GM19468 (cell line): ENCODE data around the gene COL1A1.
A peak's percentile ranks its signal among the peaks of the same experiment; 100 is the strongest.

Source experiments
- ATAC-seq: cut with Tn5 transposase; IDR thresholded peaks from one replicate; pipeline ENCODE4 v1.9.1; 2021; ENCODE audit warnings: mild to moderate bottlenecking, moderate library complexity, moderate number of reproducible peaks; ENCODE audit not compliant: unreplicated experiment; ENCODE audit errors: extremely low read depth

COL1A1 gene

DNA sequence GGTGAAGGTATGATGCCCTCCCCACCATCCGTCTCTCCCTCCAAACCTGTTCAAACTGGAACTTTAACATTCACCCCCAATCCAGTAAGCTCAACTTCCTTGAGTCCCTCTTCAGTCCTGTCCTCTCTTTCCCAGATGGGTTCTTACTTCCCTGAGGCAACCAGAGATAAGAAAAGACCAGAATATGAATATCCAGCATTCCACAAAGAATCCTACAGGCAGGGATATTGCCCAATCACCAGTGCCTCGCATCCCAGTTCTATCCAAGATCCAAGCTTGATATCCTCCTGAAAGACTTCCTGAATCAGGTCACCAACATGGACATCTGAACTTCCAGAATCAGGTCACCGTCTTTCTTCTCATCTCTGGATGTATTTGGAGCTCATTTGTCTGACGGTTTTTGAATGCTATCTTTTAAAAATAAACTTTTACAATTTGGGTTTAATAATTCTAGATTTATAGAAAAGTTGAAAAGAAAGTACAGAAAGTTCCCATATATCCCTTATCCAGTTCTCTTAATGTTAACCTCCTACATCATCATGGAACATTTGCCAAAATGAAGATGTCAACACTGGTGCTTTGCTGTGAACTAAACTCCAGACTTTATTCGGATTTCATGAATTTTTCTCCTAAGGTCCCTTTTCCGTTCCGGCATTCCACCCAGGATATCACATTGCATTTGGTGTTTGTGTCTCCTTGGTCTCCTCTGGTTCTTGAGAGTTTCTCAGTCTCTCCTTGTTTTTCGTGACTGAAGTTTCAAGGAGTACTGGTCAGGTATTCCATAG, 13.7 kb upstream of the COL1A1 start:
- ATAC-seq: no peak

DNA sequence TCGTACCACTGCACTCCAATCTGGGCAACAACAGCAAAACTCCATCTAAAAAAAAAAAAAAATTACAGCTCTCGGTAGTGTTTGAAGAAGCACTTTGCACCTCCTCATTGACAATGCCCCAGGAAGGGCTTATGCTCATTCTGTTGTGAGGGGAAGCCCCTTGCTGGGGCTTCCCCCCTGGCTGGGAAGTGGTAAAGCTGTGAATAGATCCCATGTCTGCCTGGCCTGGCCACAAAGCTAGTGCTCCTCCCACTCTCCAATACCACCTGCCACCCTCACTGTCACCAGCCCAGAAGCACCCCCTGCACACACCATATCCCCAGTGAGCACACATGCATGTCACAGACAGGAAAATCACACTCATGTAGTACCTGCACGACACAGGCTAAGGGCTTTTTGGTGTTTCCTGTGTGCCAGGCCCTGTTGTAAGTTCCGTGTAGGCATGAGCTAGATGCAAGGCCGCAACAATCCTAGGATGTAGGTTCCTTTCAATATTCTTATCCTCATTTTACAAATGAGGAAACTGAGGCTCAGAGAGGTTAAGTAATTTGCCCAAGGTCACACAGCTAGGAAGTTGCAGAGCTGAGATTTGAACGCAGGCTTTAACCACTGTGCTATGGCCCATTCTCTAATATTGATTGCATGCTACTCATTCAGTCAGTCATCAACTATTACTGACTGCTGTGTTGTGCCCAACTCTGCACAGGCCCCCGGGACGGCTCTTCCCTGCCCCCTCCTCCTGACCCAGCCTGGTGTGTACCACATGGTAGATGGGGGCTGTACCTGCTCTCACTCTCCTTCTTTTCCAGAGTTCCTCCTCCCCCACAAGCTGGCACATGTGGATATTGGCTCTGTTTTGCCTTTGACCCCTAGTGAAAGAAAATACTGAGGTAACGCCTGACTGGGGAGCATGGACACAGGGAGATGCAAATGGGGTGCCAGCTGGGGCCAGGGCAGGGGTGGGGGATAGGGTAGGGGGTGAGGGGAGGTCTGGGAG, 11.9 kb upstream of the COL1A1 start:
- peak; percentile 53 for ATAC-seq

DNA sequence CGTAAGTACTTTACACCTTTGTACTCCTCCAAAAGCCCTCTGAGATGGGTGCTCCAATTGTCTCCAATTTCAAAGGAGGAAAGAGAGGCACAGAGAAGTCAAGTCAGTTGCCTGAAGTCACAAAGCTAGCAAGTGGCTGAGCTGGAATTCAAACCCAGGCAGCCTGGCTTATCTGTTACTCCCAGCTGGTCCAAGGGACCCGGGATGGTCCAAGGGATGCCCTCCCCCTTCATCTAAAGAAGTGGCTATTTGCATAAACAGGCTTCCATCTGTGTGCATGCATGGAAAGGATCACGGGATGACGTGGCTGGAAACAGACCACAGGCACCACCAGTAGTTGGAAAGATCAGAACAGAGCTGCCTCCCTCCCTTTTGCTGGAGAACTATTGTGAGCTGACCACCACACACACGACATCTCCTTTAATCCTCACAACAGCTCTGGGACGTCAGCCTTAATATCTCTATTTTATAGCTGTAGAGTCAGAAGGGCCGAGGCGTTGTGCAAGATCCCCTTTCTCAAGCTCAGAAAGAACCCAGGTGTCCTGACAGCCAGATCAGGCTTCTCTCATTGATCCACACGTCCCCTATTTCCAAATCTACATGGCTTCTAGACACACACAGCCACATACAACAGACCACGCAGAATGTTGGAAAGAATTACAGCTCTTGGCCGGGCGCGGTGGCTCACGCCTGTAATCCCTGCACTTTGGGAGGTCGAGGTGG, 10.9 kb upstream of the COL1A1 start:
- no peak for ATAC-seq

DNA sequence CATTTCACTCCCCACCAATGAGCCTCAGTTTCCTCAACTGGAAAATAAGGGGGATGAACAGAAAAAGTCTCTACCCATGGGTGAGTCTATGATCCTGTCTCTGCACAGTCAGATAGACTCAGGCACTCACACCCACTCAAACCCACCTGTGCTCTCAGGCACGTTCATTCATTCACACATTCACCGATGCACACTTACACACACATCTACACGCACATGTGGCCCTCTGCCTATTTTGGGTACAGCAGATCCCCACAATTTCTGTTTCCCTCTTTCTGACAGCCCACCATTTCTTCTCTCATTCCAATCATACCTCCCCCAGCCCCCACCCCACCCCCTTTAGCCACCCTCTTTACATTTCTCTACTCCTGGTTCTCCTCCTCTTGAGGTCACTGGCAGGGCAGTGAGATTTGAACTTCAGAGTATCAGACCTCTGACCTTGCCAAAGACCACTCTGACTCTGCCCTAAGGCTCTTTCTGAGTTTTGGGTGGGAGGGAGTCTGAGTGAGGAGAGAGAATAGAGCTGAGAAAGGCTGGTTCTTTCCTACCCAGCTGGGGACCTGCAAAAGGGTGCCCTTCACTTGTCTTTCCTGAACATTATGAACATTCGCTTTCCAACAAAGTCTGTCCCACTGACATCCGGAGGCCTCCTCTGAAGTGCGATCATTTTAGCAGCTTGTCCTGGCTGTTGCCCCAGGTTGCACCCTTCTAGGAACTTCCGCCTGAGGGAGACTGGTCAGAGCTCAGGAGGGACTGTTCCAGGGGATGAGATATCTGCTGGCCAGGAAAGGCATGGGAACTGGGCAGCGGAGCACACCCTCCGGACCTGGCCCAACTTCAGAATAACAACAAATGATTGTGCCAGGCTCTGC, 10.1 kb upstream of the COL1A1 start:
- ATAC-seq: no peak

DNA sequence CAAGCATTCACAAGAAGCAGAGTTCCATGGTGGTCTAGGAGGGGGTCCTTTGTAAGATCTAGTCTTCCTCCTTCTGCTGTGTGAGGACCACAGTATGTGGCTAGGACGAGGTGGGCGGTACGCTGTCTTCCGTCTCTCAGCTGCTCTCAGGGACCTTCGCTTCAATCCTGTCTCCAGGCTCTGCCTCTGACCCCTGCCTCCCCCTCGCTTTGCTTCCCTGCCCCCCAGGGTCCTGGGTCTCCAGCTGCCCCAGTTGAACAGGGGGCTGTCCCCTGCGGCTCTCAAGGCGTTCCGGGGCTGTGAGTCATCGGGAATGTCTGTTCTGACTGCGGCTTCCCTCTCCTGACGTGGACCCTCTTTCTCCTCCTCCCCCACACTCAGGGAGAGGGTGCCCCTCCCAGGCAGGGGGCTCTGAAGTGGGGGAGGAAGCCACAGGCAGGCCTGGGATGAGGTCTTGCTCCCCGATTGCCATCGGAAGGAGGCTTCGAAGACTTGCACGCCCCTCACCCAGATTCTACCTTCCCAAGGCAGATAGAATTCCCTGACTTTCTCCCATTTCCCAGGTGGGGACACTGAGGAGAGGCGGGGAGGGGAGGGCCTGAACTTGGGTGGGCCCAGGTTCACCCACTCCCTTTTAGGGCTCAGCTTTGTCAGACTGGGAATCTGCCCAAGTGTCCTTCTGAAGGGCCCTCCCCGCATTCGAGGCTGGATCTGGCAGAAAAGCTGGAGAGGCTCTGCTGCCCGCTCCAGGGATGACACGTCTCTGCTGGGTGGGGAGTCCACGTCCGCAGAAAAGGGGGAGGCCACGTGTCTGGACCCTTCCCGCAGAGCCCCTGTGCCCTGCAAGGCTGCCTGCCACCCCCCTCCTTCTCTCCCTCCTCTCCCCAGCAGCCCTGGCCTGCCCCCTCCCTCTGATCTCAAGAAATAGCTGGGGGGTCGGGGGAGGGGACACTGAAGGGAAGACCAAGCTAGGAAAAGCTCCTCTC, 9.1 kb upstream of the COL1A1 start:
- no peak for ATAC-seq

DNA sequence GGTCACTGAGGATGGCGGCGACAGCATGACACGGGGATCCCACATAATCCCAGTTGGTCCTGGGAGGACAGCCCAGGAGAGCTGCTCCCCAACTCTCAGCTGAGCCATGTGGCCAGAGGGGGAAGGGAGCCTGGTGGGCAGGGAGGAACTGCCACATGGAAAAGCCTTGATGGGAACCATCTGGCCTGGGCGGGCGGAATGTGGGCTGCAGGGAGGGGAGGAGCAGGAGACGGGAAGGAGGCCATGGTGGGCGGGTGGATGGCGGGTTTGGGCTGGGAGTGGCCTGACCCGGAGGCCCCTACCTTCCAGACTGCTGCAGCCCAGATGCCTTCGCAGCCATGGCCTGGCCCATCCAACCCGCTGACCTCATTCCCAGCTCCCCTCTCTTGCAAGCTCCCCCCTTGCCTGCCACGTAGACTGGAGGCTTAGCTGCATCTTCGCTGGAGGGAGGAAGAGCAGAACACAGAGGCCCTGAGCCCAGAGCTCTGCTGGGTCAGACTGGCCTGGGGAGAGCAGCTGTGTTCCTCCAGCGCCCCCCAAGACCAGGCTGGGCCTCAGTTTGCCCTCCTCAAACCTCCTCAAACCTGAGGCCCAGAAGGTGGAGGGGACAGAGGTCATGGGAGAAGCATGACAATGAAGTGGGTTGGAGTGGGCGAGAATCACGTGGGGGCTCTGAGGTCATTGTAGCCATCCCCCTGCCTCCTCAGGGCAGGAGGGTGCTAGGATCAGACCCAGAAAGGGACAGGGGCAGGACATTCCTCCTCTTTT, 8.2 kb upstream of the COL1A1 start:
- ATAC-seq: no peak

DNA sequence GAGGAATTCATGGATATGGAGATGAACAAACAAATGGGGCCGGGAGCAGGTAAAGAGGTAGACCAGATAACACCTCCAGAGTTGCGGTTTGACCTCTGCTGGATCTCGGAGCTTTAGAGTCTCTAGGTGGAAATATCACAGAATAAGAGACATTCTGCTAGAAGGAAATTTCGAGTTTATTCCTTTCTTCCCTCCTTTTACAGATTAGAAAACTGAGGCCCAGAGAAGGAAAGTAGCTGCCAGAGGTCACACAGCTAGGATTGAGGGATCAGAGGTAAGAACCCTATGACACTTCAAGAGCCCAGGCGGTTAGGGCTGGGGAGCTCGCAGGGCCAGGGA, 7.7 kb upstream of the COL1A1 start:
- ATAC-seq: no peak

DNA sequence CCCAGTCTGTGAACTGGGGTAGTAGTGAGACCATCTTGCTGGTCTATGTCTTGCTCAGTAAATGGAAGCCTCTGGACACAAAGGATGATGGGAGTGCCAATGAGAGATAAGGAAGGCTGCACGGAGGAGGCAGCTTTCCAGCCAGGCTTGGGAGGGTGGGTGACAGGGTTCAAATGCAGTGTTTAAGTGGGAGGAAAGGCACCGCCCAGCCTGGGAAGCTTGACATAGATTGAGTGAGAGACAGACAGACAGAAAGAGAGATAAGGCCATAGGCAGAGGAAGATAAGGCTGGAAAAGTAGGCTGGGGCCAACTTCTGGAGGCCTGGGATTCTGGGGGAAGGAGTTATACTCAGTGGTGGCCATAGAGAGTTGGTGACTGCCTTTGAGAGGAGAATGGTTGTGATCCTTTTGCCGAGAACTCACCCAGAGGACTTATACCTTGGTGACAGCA, 7.2 kb upstream of the COL1A1 start:
- ATAC-seq: no peak

DNA sequence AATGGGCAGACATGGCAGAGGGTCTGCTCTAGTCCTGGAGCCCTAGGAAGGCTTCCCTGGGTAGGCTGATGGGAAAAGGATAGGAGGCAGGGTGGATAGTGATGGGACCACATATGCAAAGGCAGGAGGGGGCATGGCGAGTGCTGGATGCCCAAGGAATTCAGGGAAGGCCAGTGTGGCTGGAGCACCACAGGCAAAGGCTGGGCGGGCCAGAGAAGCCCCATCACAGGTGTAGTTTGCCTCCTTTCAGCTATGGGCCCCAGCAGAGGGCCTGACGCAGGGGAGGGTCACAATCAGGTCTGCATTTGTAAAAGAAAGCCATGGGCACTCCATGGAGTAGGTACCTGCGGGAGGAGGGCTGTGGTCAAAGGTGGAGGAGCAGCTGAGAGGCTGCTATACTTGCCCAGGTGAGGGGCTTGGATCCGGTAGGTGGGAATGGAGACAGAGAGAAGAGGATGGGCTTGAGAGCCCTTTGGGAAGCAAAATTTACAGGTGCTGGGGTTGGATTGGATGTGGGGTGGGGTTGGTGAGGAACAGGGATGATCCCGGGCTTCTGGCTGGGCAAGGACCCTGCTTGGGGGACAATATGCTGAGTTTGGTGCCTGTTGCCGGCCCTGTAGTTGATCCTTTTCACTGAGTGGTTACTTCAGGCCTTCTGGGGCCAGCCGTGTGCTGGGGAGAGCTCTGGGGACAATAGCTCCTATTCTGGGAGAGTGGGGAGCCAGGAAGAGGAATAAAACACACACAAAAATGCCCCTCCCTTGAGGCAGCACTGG, 6.5 kb upstream of the COL1A1 start:
- ATAC-seq: no peak

DNA sequence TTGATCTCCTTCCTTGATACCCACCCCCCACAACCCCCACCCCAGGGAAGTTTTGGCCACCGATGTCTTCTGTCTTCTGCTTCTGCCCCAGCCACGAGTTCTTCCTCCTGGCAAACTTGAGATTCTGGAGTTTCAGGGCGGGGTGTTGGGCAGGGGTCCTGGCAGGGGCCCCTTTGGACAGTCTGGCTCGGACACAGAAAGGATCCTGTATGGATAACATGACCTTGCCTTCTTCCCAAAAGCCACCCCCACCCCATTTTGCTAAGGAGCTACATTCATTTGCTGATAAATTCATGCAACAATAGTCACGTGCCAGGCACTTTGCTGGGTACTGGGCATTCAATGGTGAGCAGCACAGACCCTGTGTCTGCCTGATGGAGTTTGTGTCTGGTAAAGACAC, 5.9 kb upstream of the COL1A1 start:
- no peak for ATAC-seq

DNA sequence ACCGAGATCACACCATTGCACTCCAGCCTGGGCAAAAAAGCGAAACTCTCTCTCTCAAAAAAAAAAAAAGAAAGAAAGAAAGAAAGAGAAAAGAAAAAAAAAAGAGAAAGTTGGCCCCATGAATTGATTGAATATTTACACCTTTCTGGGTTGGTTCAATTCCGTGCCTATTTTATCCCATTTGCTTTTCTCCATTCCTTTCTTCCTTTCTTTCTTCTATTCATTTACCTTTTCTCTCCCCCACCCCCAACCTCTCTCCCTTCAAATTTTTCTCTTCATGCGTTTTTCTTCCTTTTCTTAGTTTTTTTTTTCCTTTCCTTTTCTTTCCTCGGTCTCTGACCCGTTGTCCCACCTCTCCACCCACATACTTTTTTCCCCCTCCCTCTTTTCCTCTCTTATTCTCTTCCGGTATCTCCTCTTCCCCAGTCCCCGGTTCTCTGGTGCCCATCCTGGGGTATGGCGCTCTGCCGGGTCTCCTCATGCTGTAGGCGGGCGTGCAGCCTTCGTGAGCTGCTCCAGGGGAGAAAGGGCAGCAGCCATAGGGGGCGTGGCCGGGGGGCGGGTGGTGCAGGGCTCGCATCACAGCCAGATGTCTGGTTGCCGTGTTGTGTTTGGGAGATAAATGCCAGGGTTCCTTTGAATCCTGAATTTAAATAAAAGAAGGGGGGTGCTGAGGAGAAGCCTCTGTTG, 5.3 kb upstream of the COL1A1 start:
- no peak for ATAC-seq

DNA sequence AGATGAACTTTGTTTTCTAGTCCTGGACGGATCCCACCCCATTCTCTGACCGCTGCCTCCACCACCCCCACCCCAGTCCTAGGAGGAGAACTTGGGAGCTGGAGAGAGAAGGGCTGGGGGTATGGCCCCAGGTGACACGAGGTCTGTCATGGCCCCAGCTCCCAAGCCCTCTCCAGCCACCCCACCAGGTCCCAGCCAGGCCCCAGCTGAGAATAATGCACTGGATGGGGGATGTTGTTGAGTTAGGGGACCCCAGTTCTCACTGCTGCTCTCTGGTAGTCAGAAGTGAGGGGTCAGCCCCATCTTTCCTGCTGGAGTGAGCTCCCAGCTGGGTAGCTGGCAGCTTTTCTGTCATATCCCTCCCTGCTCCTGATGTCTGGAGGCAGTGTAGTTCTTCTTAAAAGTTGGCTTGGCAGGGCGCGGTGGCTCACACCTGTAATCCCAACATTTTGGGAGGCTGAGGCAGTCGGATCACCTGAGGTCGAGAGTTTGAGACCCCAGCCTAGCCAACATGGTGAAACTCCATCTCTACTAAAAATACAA, 4.6 kb upstream of the COL1A1 start:
- ATAC-seq: no peak

DNA sequence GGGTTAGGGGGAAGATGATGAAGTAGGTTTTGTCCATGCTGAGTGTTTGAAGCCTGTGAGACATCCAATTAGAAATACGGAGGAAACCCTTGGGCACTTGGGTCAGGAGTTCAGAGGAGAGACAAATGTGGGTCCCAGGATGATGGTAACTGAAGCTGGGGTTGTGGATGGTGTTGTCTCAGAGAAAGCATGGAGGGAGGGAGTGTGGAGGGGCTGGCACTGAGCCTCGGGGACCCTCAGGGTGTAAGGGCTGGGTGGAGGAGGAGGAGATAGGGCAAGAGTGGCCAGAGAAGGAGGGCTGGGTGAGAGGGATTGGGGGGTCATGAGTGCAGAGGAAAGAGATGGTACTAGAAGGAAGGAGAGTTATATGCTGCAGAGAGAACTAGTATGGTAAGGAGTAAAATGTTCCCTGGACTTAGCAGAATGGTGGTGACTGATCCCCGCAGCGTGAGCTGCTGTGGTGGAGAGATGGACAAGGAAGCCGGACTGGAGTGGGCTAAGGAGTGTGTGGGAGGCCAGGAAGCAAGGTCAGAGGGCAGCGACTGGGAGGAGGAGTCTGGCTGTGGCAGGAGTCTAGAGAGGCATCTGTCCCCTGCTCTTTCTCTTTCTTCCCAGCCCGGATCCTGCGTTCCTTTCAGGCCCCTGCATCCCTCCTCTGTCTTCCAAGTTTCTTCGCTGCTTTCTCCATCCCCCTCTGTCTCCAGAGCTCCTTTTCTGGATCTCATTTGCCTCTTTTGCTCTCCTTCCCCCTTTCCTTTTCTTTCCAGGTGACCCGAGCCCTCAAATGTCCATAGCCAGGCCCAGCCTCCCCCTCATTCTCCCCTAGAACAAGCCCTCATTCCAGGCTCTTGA, 3.9 kb upstream of the COL1A1 start:
- ATAC-seq: no peak

DNA sequence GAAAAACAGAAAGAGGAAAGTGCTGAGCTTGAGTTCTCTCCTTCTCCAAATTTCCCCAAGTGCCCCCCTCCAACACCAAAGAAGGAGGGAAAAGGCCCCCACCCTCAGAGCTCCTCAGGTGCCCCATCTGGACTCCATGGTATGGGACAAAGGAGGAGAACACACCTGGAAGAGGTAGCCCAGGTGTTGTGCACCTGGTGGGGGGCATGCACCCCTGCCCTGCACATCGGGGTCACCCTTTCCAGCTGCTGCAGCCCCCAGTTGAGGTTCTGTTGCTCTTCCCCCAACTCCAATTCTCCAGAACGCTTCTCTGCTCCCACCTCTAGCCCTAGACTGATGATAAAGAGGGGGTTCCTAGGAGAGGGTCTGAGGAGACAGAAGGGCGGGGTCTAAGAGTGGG, 3.0 kb upstream of the COL1A1 start:
- ATAC-seq: no peak

DNA sequence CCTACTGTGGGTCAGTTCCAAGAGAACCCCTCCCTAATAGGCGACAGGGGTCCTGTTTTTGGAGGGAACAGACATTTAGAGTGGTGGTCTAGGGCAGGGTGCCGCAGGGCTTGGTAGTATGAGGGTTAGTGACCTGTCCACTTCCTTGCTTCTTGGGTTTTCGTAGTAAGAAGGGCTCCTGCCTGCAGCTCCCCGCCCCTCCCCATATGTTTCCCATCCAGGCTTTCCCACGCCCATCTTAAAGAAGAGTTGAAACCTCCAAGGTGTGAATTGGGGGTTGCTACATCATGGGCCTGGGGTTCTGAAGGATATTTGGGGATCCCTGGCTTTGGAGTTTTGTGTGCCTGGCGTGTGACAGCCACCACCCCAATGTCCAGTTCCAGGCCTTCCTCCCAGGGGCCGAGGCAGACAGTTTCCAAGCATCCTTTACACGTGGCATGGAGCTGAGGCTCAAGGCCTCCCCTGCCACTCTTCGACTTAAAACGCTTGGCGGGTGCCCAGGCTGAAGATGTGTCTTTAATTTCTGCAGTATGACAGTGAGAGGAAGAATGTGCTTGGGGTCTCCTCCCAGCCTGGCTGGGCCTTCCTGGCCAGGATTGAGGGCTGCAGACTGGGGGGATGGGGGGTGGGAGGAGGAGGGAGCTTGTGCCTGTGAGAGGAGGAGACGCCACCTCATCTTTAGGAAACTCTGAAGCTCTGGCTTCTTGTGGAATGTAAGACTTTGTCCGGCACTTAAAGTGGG, 2.3 kb upstream of the COL1A1 start:
- ATAC-seq: no peak
